Epidermal melanocyte (primary cell): ENCODE measurements around the gene FAM168A.

Experiments
- DNase-seq: peaks from one replicate; pipeline ENCODE4 v3.0.0; 2011; ENCODE audit warnings: low spot score; ENCODE audit not compliant: insufficient read length

Gene FAM168A

GRCh38 chr11:73402834-73403185 is 195.1 kb downstream of the FAM168A start:
- no peak for DNase-seq

- no peak for DNase-seq
Measured at GRCh38 chr11:73401924-73402833, 195.7 kb downstream of the FAM168A start.

- no peak for DNase-seq
Measured at GRCh38 chr11:73401217-73401923, 196.5 kb downstream of the FAM168A start.

- no peak for DNase-seq
Measured at GRCh38 chr11:73400293-73400692, 197.6 kb downstream of the FAM168A start.

- no peak for DNase-seq
Measured at GRCh38 chr11:73399636-73400035, 198.3 kb downstream of the FAM168A start.

GRCh38 chr11:73399159-73399590 is 198.7 kb downstream of the FAM168A start:
- DNase-seq: no peak

GRCh38 chr11:73398721-73399120 is 199.2 kb downstream of the FAM168A start:
- no peak for DNase-seq

- DNase-seq: no peak
Measured at GRCh38 chr11:73398132-73398526, 199.8 kb downstream of the FAM168A start.

GRCh38 chr11:73397468-73398131 is 200.3 kb downstream of the FAM168A start:
- no peak for DNase-seq

GRCh38 chr11:73396985-73397384 is 200.9 kb downstream of the FAM168A start:
- DNase-seq: no peak

- DNase-seq: no peak
Measured at GRCh38 chr11:73396251-73396930, 201.5 kb downstream of the FAM168A start.

GRCh38 chr11:73395297-73396208 is 202.4 kb downstream of the FAM168A start:
- no peak for DNase-seq

GRCh38 chr11:73394416-73395296 is 203.3 kb downstream of the FAM168A start:
- DNase-seq: no peak

- peak; percentile 94 for DNase-seq
Measured at GRCh38 chr11:73393479-73394415, 204.2 kb downstream of the FAM168A start.

- DNase-seq: no peak
Measured at GRCh38 chr11:73393011-73393380, 204.9 kb downstream of the FAM168A start.

- DNase-seq: no peak
Measured at GRCh38 chr11:73392108-73393010, 205.6 kb downstream of the FAM168A start.

GRCh38 chr11:73391665-73392064 is 206.2 kb downstream of the FAM168A start:
- DNase-seq: no peak
